ENCODE data around the gene ACVR1. TPM values are rescaled to one million over a fixed set of nuclear protein-coding genes. Genes with fewer than 3 reads are reported as not detected.

ACVR1 gene
- total and polyA plus RNA-seq, 4 donors: 7.5 to 38.3 (median 23.4) TPM

- Histone ChIP-seq H3K9ac (ENCODE audit: insufficient read depth in 1 of 2, low read length in 2 of 2) (no peak overlapping the region), H3K9me3 (ENCODE audit: control insufficient read depth in 4 of 4, insufficient read depth in 3 of 4, low read length in 3 of 4) (peaks cover 0 to 5% (median 0%) of the 10 kb centered on the region in 4 donors), H3K4me3 (no peak overlapping the region), H3K27ac (ENCODE audit: low read depth in 1 of 2, low read length in 1 of 2) (no peak overlapping the region), H3K4me1 (ENCODE audit: control insufficient read depth in 5 of 5, insufficient read depth in 5 of 5, low read length in 5 of 5) (no peaks in the 10 kb centered on the region), H3K36me3 (ENCODE audit: control insufficient read depth in 4 of 4, insufficient read depth in 4 of 4, low read length in 4 of 4) (peaks cover 11 to 37% (median 32%) of the 10 kb centered on the region in 4 donors), H3K27me3 (ENCODE audit: control insufficient read depth in 3 of 3, insufficient read depth in 3 of 3, low read length in 2 of 3) (no peaks in the 10 kb centered on the region)
- TF ChIP-seq CTCF (IDR thresholded peaks at IDR 0.05; ENCODE audit: control extremely low read depth, extremely low read depth): no peak
- no peak for ATAC-seq (ENCODE audit: insufficient read depth, low FRiP score)
- WGBS, 2 donors: 89 to 90% methylated on average over 2 of the region's 2 CpGs
- no peak for DNase-seq
These were observed 142.9 kb downstream of the ACVR1 start for GRCh38 chr2:157733263-157733662.

- no peak for ATAC-seq (ENCODE audit: insufficient read depth, low FRiP score)
- no peak for DNase-seq
- peaks cover 11 to 36% (median 26%) of the 10 kb centered on the region in 4 donors for H3K36me3 ChIP-seq (ENCODE audit: control insufficient read depth in 4 of 4, insufficient read depth in 4 of 4, low read length in 4 of 4)
- peaks cover 0 to 5% (median 0%) of the 10 kb centered on the region in 4 donors for H3K9me3 ChIP-seq (ENCODE audit: control insufficient read depth in 4 of 4, insufficient read depth in 3 of 4, low read length in 3 of 4)
- no peak overlapping the region for H3K4me3 ChIP-seq
- 90 to 94% methylated on average over 3 of the region's 3 CpGs for WGBS, 2 donors
- TF ChIP-seq CTCF (IDR thresholded peaks at IDR 0.05; ENCODE audit: control extremely low read depth, extremely low read depth): no peak
- H3K27ac ChIP-seq (ENCODE audit: low read depth in 1 of 2, low read length in 1 of 2): no peak overlapping the region
- no peaks in the 10 kb centered on the region for H3K4me1 ChIP-seq (ENCODE audit: control insufficient read depth in 5 of 5, insufficient read depth in 5 of 5, low read length in 5 of 5)
- H3K27me3 ChIP-seq (ENCODE audit: control insufficient read depth in 3 of 3, insufficient read depth in 3 of 3, low read length in 2 of 3): no peaks in the 10 kb centered on the region
- H3K9ac ChIP-seq (ENCODE audit: insufficient read depth in 1 of 2, low read length in 2 of 2): no peak overlapping the region
These were observed 143.5 kb downstream of the ACVR1 start for GRCh38 chr2:157732596-157732995.

GRCh38 chr2:157727693-157728092 is 148.4 kb downstream of the ACVR1 start:
- Histone ChIP-seq H3K27ac (ENCODE audit: low read depth in 1 of 2, low read length in 1 of 2) (no peak overlapping the region), H3K27me3 (ENCODE audit: control insufficient read depth in 3 of 3, insufficient read depth in 3 of 3, low read length in 2 of 3) (no peaks in the 10 kb centered on the region), H3K4me1 (ENCODE audit: control insufficient read depth in 5 of 5, insufficient read depth in 5 of 5, low read length in 5 of 5) (no peaks in the 10 kb centered on the region), H3K4me3 (no peak overlapping the region), H3K9me3 (ENCODE audit: control insufficient read depth in 4 of 4, insufficient read depth in 3 of 4, low read length in 3 of 4) (peaks cover 0 to 15% (median 5%) of the 10 kb centered on the region in 4 donors), H3K9ac (ENCODE audit: insufficient read depth in 1 of 2, low read length in 2 of 2) (no peak overlapping the region), H3K36me3 (ENCODE audit: control insufficient read depth in 4 of 4, insufficient read depth in 4 of 4, low read length in 4 of 4) (peaks cover 0 to 16% (median 9%) of the 10 kb centered on the region in 4 donors)
- WGBS, 2 donors: 89 to 100% methylated on average over 1 of the region's 1 CpG
- ATAC-seq (ENCODE audit: insufficient read depth, low FRiP score) (no peak), DNase-seq (no peak)
- TF ChIP-seq CTCF (IDR thresholded peaks at IDR 0.05; ENCODE audit: control extremely low read depth, extremely low read depth): no peak

GRCh38 chr2:157726946-157727345 is 149.2 kb downstream of the ACVR1 start:
- peaks cover 0 to 13% (median 7%) of the 10 kb centered on the region in 4 donors for H3K36me3 ChIP-seq (ENCODE audit: control insufficient read depth in 4 of 4, insufficient read depth in 4 of 4, low read length in 4 of 4)
- peak; percentile 81 for ATAC-seq (ENCODE audit: insufficient read depth, low FRiP score)
- H3K4me3 ChIP-seq: no peak overlapping the region
- 53 to 74% methylated on average over 1 of the region's 1 CpG for WGBS, 2 donors
- DNase-seq: no peak
- H3K4me1 ChIP-seq (ENCODE audit: control insufficient read depth in 5 of 5, insufficient read depth in 5 of 5, low read length in 5 of 5): no peaks in the 10 kb centered on the region
- TF ChIP-seq CTCF (IDR thresholded peaks at IDR 0.05; ENCODE audit: control extremely low read depth, extremely low read depth): no peak
- H3K27me3 ChIP-seq (ENCODE audit: control insufficient read depth in 3 of 3, insufficient read depth in 3 of 3, low read length in 2 of 3): no peaks in the 10 kb centered on the region
- no peak overlapping the region for H3K9ac ChIP-seq (ENCODE audit: insufficient read depth in 1 of 2, low read length in 2 of 2)
- H3K9me3 ChIP-seq (ENCODE audit: control insufficient read depth in 4 of 4, insufficient read depth in 3 of 4, low read length in 3 of 4): peaks cover 0 to 15% (median 7%) of the 10 kb centered on the region in 4 donors
- no peak overlapping the region for H3K27ac ChIP-seq (ENCODE audit: low read depth in 1 of 2, low read length in 1 of 2)

Measured in lung (tissue), 12 donors.